ENCODE measurements around the gene MINK1. TPM values are rescaled to one million over a fixed set of nuclear protein-coding genes. Genes with fewer than 3 reads are reported as not detected.

The MINK1 gene
- total and polyA plus RNA-seq, 2 of the 13 experiments (the other 11 are each of a cell fraction or from before 2014, with no cell fraction given), result 17.2 to 63.9 TPM

GRCh38 chr17:4789951-4790704 lies 43.0 kb upstream of the MINK1 start (continued):
- TF ChIP-seq ZNF749 (CRISPR knock-in tag; IDR thresholded peaks at IDR 0.05; ENCODE audit: borderline replicate concordance) (0 out of 2 replicates have a peak, but pooled peaks have one; percentile 64), MAFK (conservative IDR thresholded peaks at IDR 0.05 in 1 of 2, IDR thresholded peaks at IDR 0.05 in 1 of 2; ENCODE audit: low read length in 2 of 2) (no peak), ZBTB34 (CRISPR knock-in tag; IDR thresholded peaks at IDR 0.05) (peak; percentile 19; the same call in 1 of the 2 replicates), ZC3H4 (CRISPR knock-in tag; IDR thresholded peaks at IDR 0.05; ENCODE audit: borderline replicate concordance) (peak; percentile 61; the same call in 1 of the 2 replicates), PHF8 (CRISPR knock-in tag; IDR thresholded peaks at IDR 0.05) (peak; percentile 54; the same call in 1 of the 2 replicates), KDM3A (CRISPR knock-in tag; IDR thresholded peaks at IDR 0.05; ENCODE audit: low read depth) (no peak; the same call in 1 of the 2 replicates), NONO (IDR thresholded peaks at IDR 0.05) (no peak), NONO (CRISPR knock-in tag; conservative IDR thresholded peaks at IDR 0.05) (peak; percentile 87), SPEN (CRISPR knock-in tag; IDR thresholded peaks at IDR 0.05; ENCODE audit: low read depth) (peak; percentile 76), ZNF296 (CRISPR knock-in tag; conservative IDR thresholded peaks at IDR 0.05) (no peak), PTBP1 (IDR thresholded peaks at IDR 0.05; ENCODE audit: low read depth, low read length, poor library complexity, severe bottlenecking) (no peak), IRX3 (CRISPR knock-in tag; IDR thresholded peaks at IDR 0.05; ENCODE audit: borderline replicate concordance, low read depth) (peak; percentile 66; the same call in 1 of the 2 replicates), ZNF747 (CRISPR knock-in tag; IDR thresholded peaks at IDR 0.05; ENCODE audit: borderline replicate concordance) (no peak), POLR2AphosphoS2 (IDR thresholded peaks at IDR 0.05; ENCODE audit: low read depth, low read length) (no peak), ZBTB37 (CRISPR knock-in tag; IDR thresholded peaks at IDR 0.05) (no peak), ZNF552 (CRISPR knock-in tag; IDR thresholded peaks at IDR 0.05; ENCODE audit: borderline replicate concordance) (no peak; the same call in 1 of the 2 replicates), KDM5A (IDR thresholded peaks at IDR 0.05; ENCODE audit: borderline replicate concordance, low read length) (no peak), PATZ1 (CRISPR knock-in tag; IDR thresholded peaks at IDR 0.05) (no peak; the same call in 1 of the 2 replicates), XRCC5 (optimal IDR thresholded peaks at IDR 0.05; ENCODE audit: low read length) (peak; percentile 48)
- TF ChIP-seq, protein P1, sequence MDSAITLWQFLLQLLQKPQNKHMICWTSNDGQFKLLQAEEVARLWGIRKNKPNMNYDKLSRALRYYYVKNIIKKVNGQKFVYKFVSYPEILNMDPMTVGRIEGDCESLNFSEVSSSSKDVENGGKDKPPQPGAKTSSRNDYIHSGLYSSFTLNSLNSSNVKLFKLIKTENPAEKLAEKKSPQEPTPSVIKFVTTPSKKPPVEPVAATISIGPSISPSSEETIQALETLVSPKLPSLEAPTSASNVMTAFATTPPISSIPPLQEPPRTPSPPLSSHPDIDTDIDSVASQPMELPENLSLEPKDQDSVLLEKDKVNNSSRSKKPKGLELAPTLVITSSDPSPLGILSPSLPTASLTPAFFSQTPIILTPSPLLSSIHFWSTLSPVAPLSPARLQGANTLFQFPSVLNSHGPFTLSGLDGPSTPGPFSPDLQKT (CRISPR knock-in tag; IDR thresholded peaks at IDR 0.05; ENCODE audit: borderline replicate concordance), result 0 out of 2 replicates have a peak, but pooled peaks have one; percentile 42
- TF ChIP-seq, protein P2, sequence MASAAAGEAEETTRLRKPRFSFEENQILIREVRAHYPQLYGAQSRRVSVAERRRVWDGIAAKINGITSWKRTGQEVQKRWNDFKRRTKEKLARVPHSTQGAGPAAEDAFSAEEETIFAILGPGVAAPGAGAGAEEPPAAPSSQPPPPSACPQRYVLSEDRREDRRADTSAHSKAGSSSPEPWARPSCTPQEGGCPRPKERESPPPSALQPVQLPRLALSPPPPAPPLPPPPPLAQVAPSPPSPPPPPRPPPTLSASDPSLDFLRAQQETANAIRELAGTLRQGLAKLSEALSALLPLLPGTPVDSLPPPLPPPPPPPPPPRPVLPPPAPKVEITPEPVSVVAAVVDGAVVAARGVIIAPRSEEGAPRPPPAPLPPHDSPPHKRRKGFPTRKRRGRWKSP (CRISPR knock-in tag; IDR thresholded peaks at IDR 0.05), result peak; percentile 83
